Urinary bladder (tissue), 4 donors: ENCODE data around the gene EML4. TPM values are rescaled to one million over a fixed set of nuclear protein-coding genes. Genes with fewer than 3 reads are reported as not detected.

ENCODE experiments used
- DNase-seq: peaks from one replicate; pipeline ENCODE4 v3.0.0-alpha.2; 2015; ENCODE audit errors: extremely low spot score
- H3K27ac ChIP-seq: one replicate; pipeline ENCODE4 v1.5.1; 2013; ENCODE audit warnings: low read depth, mild to moderate bottlenecking, moderate library complexity
- H3K36me3 ChIP-seq: one replicate; pipeline ENCODE4 v1.6.1; 2013; ENCODE audit warnings: mild to moderate bottlenecking, moderate library complexity; ENCODE audit not compliant: insufficient read depth
- H3K4me1 ChIP-seq: one replicate; pipeline ENCODE4 v1.6.1; 2013; ENCODE audit warnings: mild to moderate bottlenecking, moderate library complexity; ENCODE audit not compliant: insufficient read depth
- H3K4me3 ChIP-seq: one replicate; pipeline ENCODE4 v1.5.1; 2013; ENCODE audit warnings: low read depth, low read length
- WGBS: extraction: QIAGEN DNeasy Blood & Tissue Kit; methylation state at CpG from one replicate; pipeline ENCODE4 v1.1.7; 2013; 5-methylcytosine and 5-hydroxymethylcytosine counted together
- polyA plus RNA-seq: library from polyadenylated mRNA; stranded (reverse); fragments of 200-250 nt; gene quantifications from one replicate; pipeline ENCODE4 v1.2.3, GENCODE V29; 2013
- total RNA-seq: library from RNA; depleted of rRNA; stranded (reverse); fragments of >200 nt; gene quantifications from one replicate; pipeline ENCODE4 v1.2.3, GENCODE V29; 2014
- donor health status: healthy with polysubstance abuse.
- donor health status: healthy.

The EML4 gene
- total and polyA plus RNA-seq, 2 donors, result 11.4 to 93.6 TPM

DNA sequence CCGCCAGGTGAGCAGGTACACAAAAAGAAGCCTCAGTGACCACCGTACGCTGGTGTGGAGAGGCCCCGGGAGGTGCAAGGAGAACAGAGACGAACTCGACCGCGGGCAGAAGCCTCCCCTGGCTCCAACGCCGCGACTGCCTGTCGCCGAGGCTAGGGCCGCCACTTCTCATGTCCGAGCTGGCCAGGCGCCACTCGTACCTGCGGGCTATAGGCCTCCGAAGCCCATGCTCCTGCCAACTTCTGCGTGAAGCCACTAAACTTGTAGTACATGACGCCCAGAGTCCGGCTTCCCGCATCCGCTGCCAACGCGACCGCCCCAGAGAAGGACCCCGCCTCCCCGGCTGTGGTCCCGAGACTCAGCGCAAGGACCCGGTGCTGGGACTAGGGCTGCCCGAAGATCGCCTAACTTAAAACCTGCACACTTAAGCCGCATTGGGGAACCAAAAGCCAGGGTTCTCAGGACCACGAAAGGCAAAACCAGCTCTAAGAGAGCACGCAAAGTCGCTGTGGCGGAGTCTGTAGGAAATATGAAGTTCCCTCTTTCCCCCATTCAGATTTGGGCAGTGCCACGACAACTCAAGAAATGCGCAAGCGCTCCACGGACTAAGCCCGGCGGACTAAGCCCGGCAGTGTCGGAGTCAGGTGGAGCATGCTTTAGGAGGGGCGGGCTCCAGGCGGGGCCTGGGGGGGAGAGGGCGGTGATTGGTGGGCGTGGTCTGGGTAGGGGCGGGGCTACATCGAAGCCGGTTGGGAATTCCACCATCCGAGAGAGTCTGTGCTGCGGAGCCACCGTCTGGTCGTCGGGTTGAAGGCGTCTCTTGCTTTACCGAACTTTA lies 192.0 kb downstream of the EML4 start, which contains the start of gene COX7A2L:
TSS of gene COX7A2L (minus strand) at position 328 of the 838 bp plus-strand sequence. CDS start at position 272, 56 bp downstream.
- Histone ChIP-seq H3K4me1 (no peaks in the 10 kb centered on the region), H3K27ac (peak within 1 kb of the TSS; percentile 61), H3K4me3 (peak within 1 kb of the TSS; percentile 89), H3K36me3 (no peaks in the 10 kb centered on the region)
- DNase-seq, result peak; percentile 96
- under 1% methylated on average over 61 of the region's 61 CpGs for WGBS

DNA sequence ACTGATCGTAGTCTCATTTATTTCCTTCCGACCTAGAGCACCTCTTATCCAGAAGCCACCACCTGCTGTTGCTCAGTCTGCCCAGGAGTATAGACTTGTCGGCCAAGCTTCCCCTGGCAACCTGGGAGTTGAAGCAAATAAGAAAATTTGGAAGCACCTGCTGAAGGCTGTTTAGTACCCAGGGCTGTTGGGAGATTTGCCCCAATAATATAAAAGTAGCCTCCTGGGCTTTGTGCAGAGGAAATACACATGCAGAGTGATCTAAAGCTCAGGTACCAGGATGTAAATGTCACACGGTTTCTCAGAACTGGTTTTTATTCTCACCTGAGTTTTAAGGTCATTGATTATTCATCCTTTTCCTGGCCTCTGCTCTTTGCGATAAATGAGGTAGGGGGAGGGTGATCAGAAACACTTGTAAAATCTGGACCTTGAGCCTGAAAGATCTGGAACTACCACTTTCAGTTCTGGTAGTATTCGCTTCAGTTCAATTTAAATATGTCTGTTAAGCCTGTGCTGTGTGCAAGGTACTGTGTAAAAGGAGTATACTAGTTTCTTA lies 192.7 kb downstream of the EML4 start:
- WGBS, result 23% methylated on average over 6 of the region's 6 CpGs
- H3K36me3 ChIP-seq, result no peaks in the 10 kb centered on the region
- no peaks in the 10 kb centered on the region for H3K4me1 ChIP-seq
- no peak overlapping the region for H3K4me3 ChIP-seq
- H3K27ac ChIP-seq, result no peak overlapping the region
- no peak for DNase-seq

- H3K27ac ChIP-seq, result no peak overlapping the region
- no peak for DNase-seq
- H3K4me1 ChIP-seq, result no peaks in the 10 kb centered on the region
- 83% methylated on average over 3 of the region's 3 CpGs for WGBS
- H3K36me3 ChIP-seq, result no peaks in the 10 kb centered on the region
- no peak overlapping the region for H3K4me3 ChIP-seq
These were observed 194.3 kb downstream of the EML4 start for GRCh38 chr2:42363413-42363812.

DNA sequence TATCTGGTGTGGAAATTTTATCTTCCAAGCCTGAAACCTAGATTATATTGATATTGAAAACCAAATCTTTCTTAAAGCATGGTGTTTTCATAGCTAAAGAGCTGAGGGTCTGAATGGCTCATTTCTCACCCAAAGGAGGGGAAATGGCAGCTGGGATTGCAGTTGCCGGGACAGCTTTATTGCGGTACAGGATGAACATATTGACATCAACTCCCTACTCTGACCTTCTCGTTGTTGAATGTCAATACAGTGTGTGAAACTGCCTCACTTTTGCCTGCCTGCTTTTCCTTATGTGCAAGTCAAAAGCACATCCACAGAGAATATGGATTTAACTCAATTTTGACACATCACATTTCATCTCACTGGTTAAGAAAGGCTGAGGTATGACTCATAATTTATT lies 195.5 kb downstream of the EML4 start:
- DNase-seq, result no peak
- H3K4me3 ChIP-seq, result no peak overlapping the region
- 66% methylated on average over 3 of the region's 3 CpGs for WGBS
- no peak overlapping the region for H3K27ac ChIP-seq
- no peaks in the 10 kb centered on the region for H3K4me1 ChIP-seq
- H3K36me3 ChIP-seq, result no peaks in the 10 kb centered on the region

DNA sequence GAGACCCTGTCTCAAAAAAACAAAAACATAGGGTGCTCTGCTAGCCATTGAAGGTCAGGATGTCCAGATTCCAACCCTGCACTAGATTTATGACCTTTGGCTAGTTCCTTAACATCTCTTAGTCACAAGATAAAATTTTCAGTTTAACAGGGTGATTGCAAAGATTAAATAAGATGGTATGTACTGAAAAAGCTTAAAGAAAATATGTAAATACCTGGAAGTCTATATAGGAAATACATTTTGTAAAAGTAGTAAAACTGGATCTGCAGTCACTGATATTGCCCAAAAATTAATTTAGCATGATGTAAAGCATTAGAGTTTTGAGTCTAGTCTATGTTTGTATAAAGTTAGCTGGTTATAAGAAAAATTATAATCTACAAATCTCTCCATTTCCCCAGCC lies 197.3 kb downstream of the EML4 start:
- Histone ChIP-seq H3K36me3 (no peaks in the 10 kb centered on the region), H3K27ac (no peak overlapping the region), H3K4me3 (no peak overlapping the region), H3K4me1 (no peaks in the 10 kb centered on the region)
- DNase-seq, result no peak

GRCh38 chr2:42367835-42368234 lies 198.7 kb downstream of the EML4 start:
- no peaks in the 10 kb centered on the region for H3K36me3 ChIP-seq
- H3K4me3 ChIP-seq, result no peak overlapping the region
- DNase-seq, result no peak
- H3K27ac ChIP-seq, result no peak overlapping the region
- WGBS, result 33% methylated on average over 3 of the region's 3 CpGs
- H3K4me1 ChIP-seq, result no peaks in the 10 kb centered on the region

DNA sequence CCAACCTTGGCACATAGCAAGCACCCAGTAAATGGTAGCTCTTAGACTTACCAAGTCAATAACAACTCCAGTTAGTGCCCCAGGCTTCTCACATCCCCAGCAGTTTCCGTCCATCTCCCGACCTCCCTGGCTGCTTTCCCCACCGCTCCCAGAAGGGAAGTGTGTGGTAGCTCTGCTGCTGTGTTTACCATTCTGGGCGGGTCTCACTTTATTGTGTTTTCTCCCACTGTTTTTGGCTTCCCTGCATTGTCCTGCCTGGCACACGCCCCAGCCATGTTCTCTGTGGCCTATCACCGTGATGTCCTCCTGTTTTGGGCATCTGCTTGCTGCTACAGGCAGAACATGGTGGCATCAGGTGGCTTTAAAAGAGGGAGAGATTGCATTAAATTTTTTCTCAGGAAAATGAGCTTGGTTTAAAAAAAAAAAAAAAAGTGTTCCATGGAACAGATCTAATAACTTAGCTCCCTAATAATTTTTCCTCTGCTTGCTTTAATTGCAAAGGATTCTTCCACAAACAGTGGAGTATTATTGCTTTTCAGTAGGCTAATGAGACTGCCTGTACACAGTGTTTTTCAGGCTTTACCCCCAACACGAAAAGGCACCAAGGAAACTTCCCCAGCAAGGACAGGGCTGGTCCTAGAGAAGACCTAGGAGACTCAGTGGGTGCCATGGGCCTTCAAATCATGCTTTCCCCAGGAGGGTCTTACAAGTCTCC lies 199.8 kb downstream of the EML4 start:
- Histone ChIP-seq H3K27ac (no peak overlapping the region), H3K36me3 (no peaks in the 10 kb centered on the region), H3K4me3 (no peak overlapping the region), H3K4me1 (no peaks in the 10 kb centered on the region)
- DNase-seq, result no peak
- WGBS, result 54% methylated on average over 7 of the region's 7 CpGs

- Histone ChIP-seq H3K4me1 (no peaks in the 10 kb centered on the region), H3K4me3 (no peak overlapping the region), H3K36me3 (no peaks in the 10 kb centered on the region), H3K27ac (no peak overlapping the region)
- no peak for DNase-seq
- 77% methylated on average over 5 of the region's 5 CpGs for WGBS
These were observed 200.5 kb downstream of the EML4 start for GRCh38 chr2:42369532-42370229.

DNA sequence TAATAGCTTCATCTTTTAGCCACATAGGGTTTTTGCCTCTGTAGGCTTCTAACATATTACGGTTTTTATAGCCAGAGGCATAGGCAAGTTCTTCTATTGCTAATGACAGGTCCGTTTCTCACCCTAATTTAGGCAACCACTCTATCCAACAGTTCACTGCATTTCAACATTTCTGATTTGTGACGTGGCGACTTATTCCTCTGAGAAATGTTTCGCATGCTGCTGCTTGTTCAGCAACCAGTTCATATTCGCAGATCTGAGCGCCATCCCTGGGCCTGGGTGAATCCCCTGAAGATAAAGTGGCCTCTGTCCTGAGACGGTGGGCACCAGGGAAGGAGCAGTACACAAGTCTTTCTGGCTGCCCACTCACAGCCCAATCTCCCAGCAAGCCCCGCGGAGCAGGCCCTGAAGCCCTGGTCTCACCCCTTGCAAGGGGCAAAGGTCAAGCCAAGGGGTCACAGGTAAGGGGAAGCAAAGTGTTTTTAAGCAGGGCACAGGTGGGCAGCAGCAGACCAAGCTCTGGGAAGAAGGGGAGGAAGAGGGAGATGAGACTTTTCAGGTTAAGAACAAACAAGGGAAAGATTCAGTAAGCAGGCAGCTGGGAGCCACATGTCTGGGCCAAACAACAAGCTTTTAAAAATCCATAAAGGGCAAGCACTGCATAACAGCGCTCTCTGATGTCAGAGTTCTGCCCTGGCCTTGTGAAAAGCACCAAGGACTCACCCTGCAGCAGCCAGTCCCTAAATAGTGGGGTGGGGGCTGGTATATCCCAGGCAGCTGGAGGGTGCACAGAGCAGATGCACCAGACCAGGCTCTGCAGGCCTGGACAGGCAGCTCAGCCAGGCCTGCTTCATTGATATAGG lies 202.7 kb downstream of the EML4 start:
- H3K36me3 ChIP-seq, result no peaks in the 10 kb centered on the region
- no peak overlapping the region for H3K4me3 ChIP-seq
- WGBS, result 84% methylated on average over 11 of the region's 11 CpGs
- no peak overlapping the region for H3K27ac ChIP-seq
- H3K4me1 ChIP-seq, result no peaks in the 10 kb centered on the region
- DNase-seq, result no peak

GRCh38 chr2:42372474-42373200 lies 203.5 kb downstream of the EML4 start:
- H3K36me3 ChIP-seq, result no peaks in the 10 kb centered on the region
- H3K27ac ChIP-seq, result no peak overlapping the region
- WGBS, result 66% methylated on average over 3 of the region's 3 CpGs
- DNase-seq, result no peak
- H3K4me1 ChIP-seq, result no peaks in the 10 kb centered on the region
- H3K4me3 ChIP-seq, result no peak overlapping the region

DNA sequence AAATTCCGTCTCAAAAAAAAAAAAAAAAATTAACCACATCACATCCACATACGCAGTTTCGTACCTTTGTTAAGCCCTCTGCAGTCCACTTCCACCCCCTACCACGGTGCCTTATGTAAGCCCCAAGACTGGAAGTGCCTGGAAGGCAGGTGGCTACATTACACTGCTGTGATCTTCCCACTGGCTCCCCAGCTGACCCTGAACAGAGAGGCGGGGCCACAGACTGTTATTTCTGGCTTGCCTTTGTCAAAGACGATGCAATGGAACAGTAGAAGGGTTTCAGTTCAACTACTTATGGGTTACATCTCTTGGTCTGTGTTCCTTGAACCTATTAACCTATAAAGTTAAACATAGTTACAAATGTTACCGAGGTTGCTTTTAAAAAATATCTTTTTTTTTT lies 207.6 kb downstream of the EML4 start:
- WGBS, result 78% methylated on average over 7 of the region's 7 CpGs
- Histone ChIP-seq H3K27ac (no peak overlapping the region), H3K4me3 (no peak overlapping the region), H3K4me1 (no peaks in the 10 kb centered on the region), H3K36me3 (no peaks in the 10 kb centered on the region)
- no peak for DNase-seq

DNA sequence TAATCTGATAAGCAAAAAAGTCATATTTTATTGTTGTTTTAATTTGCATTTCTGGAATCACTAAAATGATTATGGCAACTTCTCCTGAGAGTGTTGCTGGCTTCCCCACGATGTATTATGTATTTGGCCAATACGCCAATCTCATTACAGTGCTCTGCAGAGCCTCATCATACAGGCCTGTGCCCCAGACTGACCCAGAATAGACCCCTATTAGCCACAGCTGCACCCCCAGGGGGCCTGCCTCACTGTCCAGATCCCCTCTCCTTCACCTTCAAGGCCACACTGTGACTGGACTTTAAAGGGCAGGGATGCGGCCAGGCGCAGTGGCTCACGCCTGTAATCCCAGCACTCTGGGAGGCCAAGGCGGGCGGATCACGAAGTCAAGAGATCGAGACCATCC lies 209.3 kb downstream of the EML4 start:
- WGBS, result 96% methylated on average over 9 of the region's 9 CpGs
- Histone ChIP-seq H3K36me3 (no peaks in the 10 kb centered on the region), H3K4me1 (no peaks in the 10 kb centered on the region), H3K4me3 (no peak overlapping the region), H3K27ac (no peak overlapping the region)
- DNase-seq, result no peak
